RPMI7951 (cell line): ENCODE results near the gene ZFAND5. TPM values are rescaled to one million over a fixed set of nuclear protein-coding genes. Genes with fewer than 3 reads are reported as not detected.

ENCODE experiments used
- DNase-seq: peaks from one replicate; pipeline ENCODE4 v3.0.0-alpha.2; 2012; ENCODE audit warnings: low read depth
- total RNA-seq: library from RNA; depleted of rRNA; stranded (reverse); fragments of >200 nt; shearing (Covaris generic); gene quantifications from 2 replicates; pipeline ENCODE4 v1.2.3, GENCODE V29; 2014

ZFAND5 gene
- total RNA-seq, 1 experiment from 2014 or later: 115 TPM

DNA sequence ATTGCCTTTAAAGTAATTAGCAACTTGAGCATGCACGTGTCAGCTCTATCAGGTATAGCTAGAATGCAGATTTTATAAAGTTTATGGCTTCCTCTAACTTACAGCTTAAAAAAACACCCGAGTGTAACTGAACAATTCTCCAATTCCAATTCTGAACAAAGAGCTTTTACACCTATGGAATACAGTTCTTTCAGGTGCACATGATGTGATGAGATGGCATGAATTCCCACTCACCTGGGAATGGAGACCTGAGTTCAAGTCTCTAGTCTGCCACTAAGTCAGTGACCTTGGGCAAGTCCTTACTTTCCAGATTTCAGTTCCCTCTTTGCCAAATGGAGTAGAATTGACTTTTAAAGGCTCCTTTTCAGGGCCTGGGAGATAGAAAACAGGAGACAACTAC lies 1.8 kb downstream of the ZFAND5 start:
- DNase-seq: no peak

DNA sequence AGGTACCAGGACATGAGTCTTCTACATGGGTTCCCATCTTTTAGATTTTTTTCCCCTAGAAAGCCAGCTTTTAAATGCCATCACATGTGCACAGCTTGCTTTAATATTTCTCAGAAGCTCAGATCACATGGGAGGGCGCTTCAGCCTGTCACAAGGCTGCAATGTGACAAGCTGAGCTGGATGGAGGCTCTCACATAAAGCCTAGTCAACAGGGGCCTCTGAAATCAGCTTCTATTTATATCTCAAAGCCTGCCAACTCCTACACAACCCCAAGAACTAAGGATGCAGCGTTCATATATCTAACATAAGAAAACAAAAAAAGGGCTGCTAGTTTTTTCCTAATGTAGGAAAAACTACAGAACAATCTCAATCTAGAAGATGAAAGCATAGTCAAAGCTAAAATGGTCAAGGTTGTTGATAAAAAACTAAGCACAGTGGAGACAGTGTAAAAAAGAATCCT lies 2.3 kb downstream of the ZFAND5 start:
- DNase-seq: peak; percentile 75

DNA sequence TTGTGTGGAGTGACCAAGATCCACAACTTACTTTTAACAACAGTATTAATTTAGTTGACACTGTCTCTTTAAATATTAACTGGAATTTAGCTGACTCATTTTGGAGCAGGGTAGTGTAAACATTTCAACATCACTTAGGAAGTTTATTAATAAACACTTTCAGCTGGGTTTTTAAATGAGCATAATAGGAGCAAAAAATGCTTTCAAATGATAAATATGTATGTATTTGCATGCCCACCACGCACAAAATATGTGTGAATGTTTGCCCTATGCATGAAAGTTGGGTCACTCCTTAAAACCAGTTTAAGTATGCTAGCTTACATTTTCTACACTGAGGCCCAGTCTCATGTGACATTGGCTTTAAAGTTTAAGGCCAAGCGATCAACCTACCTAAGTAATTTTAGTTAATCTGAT lies 2.9 kb downstream of the ZFAND5 start:
- DNase-seq: no peak

DNA sequence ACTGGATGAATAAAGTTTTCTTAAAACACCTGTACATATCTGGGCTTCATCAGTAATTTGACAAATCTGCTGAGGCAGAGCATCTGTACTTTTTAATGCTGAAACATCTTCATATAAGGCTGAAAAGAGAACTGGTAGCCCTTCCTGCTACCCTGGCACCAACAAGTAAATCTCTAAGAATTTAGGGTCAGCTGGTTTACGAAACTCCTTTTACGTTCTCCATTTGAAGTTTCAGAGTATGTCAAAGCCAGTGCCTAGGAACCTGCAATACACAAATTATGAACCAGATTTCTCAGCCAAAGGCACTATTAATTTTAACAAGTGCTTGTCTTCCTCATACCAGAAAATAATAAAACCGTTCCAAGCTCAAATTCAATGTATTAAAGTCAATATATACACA lies 3.8 kb downstream of the ZFAND5 start:
- no peak for DNase-seq

DNA sequence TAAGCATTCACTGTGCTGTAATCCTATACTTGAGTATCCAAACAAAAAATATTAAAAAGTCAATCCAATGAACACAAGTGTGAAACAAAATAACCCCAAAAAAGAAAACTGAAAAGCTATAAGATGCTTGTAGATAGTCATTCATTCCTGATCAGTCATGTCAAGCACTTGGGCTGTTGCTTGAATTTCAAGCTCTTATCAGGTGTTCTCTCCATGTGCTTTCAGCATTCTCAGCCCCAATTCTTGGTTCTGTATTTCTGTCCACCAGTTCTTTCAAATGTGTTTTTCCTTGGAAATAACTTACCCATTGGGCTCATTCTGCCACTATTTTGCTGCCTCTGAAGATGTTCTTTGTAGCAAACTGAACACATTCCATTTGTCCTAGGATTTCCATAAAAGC lies 4.7 kb downstream of the ZFAND5 start:
- no peak for DNase-seq

DNA sequence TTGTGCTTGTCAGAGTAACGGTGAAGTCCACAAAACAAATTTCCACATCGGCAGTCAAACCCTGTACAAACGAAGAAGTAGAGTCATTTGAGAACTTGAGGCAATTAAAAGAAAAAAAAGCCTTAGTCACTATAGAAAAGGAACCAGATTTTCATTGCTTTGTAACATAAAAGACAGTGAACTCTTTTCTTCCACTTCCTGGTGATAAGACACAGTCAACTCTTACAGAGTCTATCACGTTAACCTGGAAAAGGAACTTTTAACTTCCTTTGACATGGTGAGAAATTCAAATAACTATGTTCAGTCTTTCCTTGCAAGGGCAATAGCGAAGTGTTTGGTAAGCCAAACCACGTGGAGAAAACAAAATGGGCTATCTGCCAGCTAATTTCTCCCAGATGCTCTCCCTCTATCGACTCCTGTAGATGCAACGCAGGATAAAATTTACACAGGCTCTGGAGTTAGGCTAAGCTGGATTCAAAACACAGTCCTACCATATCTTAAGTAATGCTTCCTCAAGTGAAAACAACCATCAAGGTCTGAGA lies 8.9 kb downstream of the ZFAND5 start:
- DNase-seq: no peak

DNA sequence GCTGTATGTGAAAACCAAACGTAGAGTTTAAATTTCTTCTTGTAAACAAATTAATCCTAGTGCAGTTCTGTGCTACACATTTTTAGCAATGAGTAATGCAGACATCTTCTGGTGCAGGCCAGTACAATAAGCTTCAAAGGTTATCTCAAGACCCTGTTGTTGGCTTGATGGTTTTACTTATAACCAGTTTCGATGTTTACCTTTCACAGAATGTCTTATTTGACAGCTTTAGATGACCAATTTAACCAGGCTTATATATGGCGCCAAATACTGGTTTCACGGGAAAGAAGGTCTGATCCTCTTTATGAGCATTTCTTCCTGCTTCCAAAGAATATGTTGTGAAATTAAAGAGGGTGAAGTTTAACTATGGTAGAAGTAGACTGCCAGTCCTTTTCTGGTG lies 9.9 kb downstream of the ZFAND5 start:
- DNase-seq: no peak

DNA sequence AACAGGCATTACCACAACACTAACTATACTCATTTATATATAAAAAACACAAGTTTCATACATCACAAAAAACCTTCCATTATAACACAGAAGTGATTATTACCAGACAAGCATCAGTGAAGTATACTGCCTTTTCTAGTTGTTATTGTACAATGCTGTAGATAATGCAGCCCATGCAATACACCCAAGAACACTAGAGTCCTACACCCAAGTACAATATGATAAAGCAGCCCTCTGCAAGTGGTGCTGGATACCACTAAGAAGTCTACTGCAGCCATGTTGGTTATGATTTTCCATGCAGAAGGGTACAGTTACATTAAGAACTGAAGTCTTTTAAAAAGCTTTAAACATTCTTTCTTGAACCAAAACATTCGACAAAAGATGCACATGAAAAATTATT lies 10.3 kb downstream of the ZFAND5 start:
- DNase-seq: no peak

DNA sequence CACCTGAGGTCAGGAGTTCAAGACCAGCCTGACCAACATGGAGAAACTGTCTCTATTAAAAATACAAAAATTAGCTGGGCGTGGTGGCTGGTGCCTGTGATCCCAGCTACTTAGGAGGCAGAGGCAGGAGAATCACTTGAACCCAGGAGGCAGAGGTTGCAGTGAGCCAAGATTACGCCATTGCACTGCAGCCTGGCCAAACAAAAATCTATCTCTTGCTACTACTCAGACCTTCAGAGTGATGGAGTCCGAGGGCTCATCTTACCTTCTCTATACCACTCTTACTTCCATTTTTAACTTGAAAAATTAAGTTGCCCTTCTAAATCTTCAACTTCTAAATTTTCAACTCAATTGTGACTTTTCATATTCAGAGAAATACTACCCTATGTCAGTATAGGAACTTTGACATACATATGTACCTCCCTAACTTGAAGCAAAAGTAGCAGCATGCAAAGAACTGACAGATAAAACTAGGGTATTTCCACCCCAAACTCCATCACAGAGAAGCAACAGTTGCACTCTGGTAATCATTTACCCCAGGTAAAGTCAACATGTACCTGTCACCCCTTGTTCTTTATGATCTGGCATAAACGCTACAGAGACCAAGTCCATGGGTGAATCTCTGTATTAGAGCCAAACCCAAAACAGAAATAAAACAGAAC lies 11.4 kb downstream of the ZFAND5 start:
- DNase-seq: no peak

DNA sequence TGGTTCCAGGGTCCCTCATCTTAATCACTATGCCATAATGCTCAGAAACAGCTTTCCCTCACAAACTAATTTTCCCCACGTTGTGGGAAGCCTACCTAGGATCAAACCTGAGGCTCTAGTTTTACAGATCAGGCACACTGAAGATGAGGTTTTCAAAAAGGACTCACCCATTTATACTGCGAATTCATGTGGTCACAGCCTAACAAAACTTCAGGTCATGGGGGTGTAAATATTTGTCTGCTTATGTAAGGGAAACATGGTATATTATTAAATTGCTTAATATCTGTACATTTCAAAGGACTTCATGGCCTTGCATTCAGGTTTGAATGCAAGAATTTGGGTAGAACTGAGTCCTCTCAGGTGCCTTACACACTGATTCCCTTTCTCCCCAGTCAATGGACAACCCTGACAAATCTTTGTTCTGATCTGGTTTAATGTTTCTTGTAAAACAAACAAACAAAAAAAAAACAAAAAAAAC lies 12.1 kb downstream of the ZFAND5 start:
- DNase-seq: no peak

DNA sequence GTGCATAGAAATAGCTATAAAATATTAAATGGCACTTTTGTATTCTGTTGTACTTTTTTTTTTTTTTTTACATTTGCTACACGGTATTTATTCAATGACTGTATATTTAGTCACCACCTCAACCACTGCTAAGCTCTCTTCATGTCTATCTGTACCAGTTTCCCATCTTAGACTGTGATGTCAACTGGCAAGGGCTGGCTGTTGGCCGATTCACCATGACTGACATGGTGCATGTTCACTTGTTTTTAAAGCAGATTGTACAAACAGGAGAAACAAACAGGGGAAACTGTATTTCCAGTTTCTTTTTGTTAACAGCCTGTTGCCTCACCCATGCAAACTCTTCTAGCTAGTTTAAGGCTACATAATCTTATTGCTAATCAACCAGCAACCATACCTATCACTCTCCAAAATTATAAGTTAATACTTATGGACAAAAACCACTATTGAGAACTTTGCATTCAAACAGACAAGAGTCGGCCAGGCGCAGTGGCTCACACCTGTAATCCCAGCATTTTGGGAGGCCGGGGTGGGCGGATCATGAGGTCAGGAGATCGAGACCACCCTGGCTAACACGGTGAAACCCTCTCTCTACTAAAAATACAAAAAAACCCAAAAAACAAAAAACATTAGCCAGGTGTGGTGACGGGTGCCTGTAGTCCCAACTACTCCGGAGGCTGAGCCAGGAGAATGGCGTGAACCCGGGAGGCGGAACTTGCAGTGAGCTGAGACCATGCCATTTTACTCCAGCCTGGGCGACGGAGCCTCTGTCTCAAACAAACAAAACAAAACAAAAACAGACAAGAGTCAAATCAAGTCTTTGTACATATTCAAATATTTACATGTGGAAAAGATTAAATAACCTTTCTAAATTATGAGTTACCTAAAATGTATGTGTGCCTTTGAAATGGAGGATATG lies 13.2 kb downstream of the ZFAND5 start:
- peak; percentile 58 for DNase-seq

DNA sequence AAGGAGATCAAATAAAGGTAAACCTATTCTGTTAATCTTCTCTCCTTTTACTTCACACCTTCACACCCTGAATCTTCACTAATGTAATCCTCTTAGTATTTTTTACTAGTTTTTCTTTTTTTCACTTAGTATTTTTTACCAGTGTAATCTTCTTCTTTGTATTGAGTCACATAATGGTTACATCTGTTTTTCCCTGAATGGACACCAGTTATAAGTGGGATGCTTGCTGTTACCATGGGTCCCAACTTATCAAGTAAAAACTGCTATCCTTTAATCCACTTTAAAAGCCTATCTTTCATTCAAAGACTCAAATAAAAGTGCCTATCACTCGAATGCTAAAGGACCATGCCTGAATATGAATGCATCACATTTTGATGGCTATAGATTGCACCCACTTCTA lies 15.1 kb downstream of the ZFAND5 start:
- no peak for DNase-seq

DNA sequence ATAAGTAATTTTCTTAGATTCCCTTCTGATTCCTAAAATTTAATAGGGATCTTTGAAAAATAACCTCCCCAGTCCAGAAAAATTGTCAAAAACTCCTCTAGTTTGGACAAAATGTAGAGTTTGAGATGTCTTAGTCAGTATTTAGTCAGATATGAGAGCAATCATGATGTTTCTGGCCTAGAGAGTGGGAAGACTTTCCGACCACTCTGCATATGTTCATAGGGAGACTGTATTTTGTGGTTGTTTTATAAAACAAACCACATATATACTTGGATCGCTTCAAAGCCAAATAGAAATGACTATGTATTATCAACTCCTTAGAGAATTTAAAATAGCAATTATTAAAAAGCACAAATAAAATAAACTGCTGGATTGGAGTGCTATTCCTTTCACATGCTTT lies 15.8 kb downstream of the ZFAND5 start:
- no peak for DNase-seq

DNA sequence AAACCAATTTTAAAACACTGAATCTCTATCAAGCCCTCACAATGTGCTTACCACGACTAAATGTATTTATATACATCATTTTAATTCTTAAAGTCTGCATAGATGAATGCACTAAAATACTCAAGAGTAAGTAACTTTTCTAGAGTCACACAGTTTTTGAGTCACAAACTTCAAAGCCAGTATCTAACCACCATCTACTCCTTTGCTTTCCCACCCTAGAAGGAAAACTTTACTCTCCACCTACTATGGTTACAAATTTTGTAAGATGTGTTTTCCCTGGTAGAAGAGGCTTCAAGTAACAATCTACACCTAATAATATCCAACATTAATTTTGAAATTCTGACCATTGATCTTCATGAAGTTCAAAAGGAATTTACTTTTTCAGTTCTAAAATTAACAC lies 18.7 kb downstream of the ZFAND5 start:
- DNase-seq: no peak

DNA sequence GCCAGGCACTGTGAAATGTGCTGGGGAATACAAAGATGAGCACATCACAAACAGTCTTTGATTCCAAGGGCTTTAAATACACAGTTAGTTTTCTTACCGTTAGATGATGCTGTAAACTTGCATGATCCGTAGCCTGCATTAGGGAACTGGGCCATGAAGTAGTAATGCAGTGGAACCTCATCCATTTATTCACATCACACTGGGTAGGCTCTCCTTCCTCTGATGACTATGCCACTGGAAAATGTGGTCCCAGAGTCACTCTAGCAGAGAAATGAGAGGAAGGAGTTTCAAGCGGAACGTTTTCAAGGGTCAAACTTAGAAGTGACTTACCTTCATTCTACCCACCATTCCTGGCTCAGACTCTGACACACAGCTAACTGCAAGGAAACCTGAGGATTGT lies 26.4 kb downstream of the ZFAND5 start:
- no peak for DNase-seq

DNA sequence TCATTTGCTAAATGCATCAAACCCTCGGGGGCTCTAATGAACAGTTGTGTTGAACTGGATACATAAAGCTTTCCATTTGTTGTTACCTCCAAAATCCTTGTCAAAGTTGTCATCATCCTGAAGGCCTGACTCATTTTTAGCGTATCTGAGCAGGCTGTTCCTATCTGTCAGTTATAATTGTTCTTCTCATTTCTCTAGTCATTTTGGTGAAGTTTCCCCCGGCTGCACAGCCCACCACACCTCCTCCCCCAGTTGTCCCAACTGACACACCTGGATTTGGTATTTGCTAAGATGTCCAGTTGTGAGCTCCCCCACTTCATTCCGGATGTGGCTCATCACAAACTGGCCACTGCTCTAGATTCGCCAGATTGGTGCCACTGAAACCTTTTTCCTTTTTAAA lies 27.7 kb downstream of the ZFAND5 start:
- DNase-seq: no peak

DNA sequence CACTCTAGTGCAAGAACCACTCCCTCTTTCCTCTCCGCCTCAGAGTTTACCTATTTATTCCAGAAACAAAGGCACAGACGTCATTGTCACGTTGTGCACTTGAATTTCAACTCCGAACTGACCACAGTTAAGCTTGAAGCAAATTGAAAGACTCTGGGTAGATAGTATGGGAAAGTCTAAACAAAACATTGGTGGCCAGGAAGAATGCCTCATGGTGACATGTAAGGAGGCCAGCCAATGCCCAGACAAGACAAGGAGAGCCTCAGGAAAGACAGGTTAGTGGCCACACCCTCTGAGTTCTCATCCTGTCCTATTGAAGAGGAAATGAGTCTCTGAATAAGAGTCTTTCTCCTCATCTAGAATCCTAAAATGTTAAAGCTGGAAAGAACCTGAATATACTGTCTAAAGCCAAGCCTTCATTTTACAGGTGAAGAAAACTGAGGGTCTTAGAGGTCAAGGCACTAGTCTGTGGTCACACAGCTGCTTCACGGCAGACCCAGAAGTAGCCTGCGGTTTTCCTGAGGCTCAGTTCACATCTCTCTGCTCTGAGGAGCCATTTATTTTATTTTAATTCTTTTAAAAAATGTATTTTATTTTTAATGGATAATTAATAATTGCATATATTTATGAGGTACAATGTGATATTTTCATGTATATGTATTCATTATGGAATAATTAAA lies 30.2 kb downstream of the ZFAND5 start:
- no peak for DNase-seq

DNA sequence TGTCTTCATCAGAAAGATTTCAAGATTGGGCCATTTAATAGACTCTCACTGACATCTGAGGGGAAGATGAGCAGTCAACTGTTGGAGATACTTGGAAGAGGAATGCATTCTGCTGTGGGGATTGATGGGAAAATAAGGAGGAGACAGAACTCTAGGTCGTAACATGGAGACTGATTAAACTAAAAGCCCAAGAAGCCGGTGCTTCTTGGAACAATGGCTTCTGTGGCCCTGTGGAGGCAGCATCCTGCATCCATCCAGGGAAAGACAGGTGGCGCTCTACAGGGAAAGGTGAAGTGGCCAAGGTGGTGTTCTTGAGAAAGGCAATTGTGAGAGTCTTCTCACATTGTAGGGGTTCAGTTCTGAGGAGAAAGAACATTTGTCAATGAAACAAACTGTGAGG lies 31.3 kb downstream of the ZFAND5 start:
- DNase-seq: no peak

DNA sequence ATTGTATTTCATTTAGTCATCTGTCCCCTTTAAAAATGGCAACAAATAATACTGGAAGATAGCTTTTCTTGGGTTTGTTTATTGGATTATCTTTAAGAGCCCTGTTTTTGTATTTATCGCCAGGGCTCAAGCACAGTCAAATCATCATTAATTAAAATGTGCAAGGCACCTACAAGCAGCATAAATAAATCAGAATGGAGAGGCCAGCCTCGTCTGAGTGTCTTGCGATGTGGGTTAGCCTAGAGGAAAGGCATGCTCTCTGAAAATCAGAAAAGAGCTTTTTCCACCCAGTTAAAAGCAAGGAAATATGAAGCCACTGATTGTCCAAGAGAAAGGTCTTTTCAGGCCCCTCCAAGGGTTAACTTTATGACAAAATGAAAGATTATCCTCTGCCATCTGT lies 31.8 kb downstream of the ZFAND5 start:
- no peak for DNase-seq

DNA sequence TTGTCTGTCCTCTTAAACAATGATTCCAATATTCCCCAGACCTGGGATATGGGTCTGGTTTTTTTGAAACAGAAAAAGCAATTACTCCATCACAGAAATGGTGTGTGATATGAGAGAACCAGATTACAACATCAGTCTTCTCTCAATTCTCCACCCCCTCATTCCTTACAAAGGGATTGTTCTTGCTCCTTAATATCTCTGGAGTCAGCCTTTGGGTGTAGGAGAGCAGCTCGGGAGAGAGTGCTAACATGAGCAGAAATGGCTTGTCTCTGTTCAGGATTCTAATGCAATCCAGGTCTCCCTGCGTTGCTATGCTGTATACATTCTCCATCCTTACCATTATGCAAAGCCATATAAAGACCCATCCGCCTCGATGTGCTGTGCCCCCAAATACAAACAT lies 32.7 kb downstream of the ZFAND5 start:
- DNase-seq: no peak

DNA sequence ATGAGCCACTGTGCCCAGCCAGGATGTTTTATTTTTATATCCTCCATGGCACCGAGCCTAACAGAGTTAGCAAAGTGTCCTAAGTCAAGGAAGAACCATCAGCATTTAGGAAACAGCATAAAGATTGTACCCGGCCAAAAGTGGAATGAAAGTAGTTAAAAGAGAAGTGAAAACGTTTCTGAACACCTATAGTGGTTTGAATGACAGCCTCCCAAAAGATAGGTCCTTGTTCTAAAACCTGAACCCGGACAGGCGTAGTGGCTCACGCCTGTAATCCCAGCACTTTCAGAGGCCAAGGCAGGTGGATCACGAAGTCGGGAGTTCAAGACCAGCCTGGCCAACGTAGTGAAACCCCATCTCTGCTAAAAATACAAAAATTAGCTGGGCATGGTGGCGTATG lies 37.4 kb downstream of the ZFAND5 start:
- DNase-seq: no peak

DNA sequence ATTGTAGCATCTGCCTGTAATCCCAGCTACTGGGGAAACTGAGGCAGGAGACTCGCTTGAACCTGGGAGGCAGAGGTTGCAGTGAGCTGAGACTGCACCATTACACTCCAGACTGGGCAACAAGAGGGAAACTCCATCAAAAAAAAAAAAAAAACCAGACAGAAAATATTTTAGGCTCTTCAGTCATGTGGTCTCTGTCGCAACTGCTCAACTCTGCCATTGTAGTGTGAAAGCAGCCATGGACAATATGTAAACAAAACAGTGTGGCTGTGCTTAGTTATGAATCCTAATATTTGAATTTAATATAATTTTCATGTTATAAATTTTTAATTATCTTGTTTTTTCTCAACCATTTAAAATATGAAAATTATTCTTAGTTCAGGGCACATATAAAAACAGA lies 38.4 kb downstream of the ZFAND5 start:
- DNase-seq: no peak
